Right ventricle myocardium inferior (tissue), 1 donor: ENCODE data around the gene STX8. TPM values are rescaled to one million over a fixed set of nuclear protein-coding genes. Genes with fewer than 3 reads are reported as not detected.

Source experiments
- ATAC-seq: fragments of 200-7000 bp; cut with Tn5 transposase; one replicate; pipeline ENCODE4 v1.9.1; 2020; ENCODE audit warnings: mild to moderate bottlenecking, moderate library complexity
- DNase-seq: peaks from one replicate; pipeline ENCODE4 v3.0.0; 2021; ENCODE audit errors: missing footprints
- intact Hi-C: fragments of 100-400 bp; cut with DNase I; formaldehyde crosslinking; loops from one replicate; pipeline ENCODE4 v1.11.0; 2022
- total RNA-seq: library from RNA; stranded (reverse); fragmentation: NEBNext Ultra II Directional; extraction: Animal tissue kit (Norgen Biotek cat#: 25700); gene quantifications from one replicate; pipeline ENCODE4 v1.2.1, GENCODE V29; 2021
- donor health status: DM: no; HTN: yes; CAD: no; lungs with severe emphysema.

The STX8 gene
- total RNA-seq, 1 donor from 2014 or later: 60.8 TPM

- no peak for ATAC-seq
- no peak for DNase-seq
- intact Hi-C loops: no loop called here
Observed at GRCh38 chr17:9217151-9218056, 358.2 kb downstream of the STX8 start.

- no peak for ATAC-seq
- intact Hi-C loops: no loop called here
Observed at GRCh38 chr17:9215465-9215864, 360.2 kb downstream of the STX8 start.

GRCh38 chr17:9213303-9213640 is 362.3 kb downstream of the STX8 start:
- intact Hi-C loops: no loop called here
- DNase-seq (no peak), ATAC-seq (no peak)

More at GRCh38 chr17:9215465-9215864, 360.2 kb downstream of the STX8 start:
- no peak for DNase-seq

GRCh38 chr17:9212376-9213302 is 363.0 kb downstream of the STX8 start:
- ATAC-seq (no peak), DNase-seq (peak; percentile 33)
- intact Hi-C loops: no loop called here

GRCh38 chr17:9211133-9211765 is 364.4 kb downstream of the STX8 start:
- intact Hi-C loops: no loop called here
- DNase-seq (peak; percentile 7), ATAC-seq (no peak)

GRCh38 chr17:9209781-9210370 is 365.7 kb downstream of the STX8 start:
- ATAC-seq (no peak), DNase-seq (peak; percentile 44)
- intact Hi-C loops: no loop called here

- intact Hi-C loops: no loop called here
- ATAC-seq: no peak
- DNase-seq: peak; percentile 1
Observed at GRCh38 chr17:9209347-9209746, 366.3 kb downstream of the STX8 start.

- intact Hi-C loops: no loop called here
- ATAC-seq (no peak), DNase-seq (peak; percentile 27)
Observed at GRCh38 chr17:9208381-9209105, 367.1 kb downstream of the STX8 start.

GRCh38 chr17:9206741-9207332 is 368.8 kb downstream of the STX8 start:
- DNase-seq: peak; percentile 1
- intact Hi-C loops: no loop called here
- ATAC-seq: no peak

- DNase-seq (peak; percentile 56), ATAC-seq (no peak)
Observed at GRCh38 chr17:9206410-9206703, 369.3 kb downstream of the STX8 start.

GRCh38 chr17:9205520-9206409 is 369.9 kb downstream of the STX8 start:
- DNase-seq: peak; percentile 30
- intact Hi-C loops: no loop called here
- ATAC-seq: no peak

More at GRCh38 chr17:9206410-9206703, 369.3 kb downstream of the STX8 start:
- intact Hi-C loops: no loop called here

- no peak for DNase-seq
- intact Hi-C loops: no loop called here
- ATAC-seq: no peak
Observed at GRCh38 chr17:9204637-9205329, 370.8 kb downstream of the STX8 start.

- intact Hi-C loops: no loop called here
- DNase-seq: no peak
- ATAC-seq: no peak
Observed at GRCh38 chr17:9203771-9204425, 371.7 kb downstream of the STX8 start.

- ATAC-seq (no peak), DNase-seq (no peak)
- intact Hi-C loops: no loop called here
Observed at GRCh38 chr17:9202532-9202931, 373.1 kb downstream of the STX8 start.

GRCh38 chr17:9200699-9201359 is 374.8 kb downstream of the STX8 start:
- intact Hi-C loops: no loop called here
- no peak for ATAC-seq
- peak; percentile 21 for DNase-seq
